Skeletal muscle tissue (tissue), 4 donors: ENCODE results near the gene RPS4Y2. TPM values are rescaled to one million over a fixed set of nuclear protein-coding genes. Genes with fewer than 3 reads are reported as not detected.

Source experiments
- H3K27ac ChIP-seq: one replicate; pipeline ENCODE4 v1.7.0; 2013; ENCODE audit warnings: mild to moderate bottlenecking, low read depth, low read length, inconsistent platforms
- H3K27me3 ChIP-seq, 3 donors: one replicate each; pipeline ENCODE4 v1.7.0; 2013; ENCODE audit warnings: low read length in 3 of 3; ENCODE audit not compliant: control insufficient read depth in 3 of 3, insufficient read depth in 3 of 3
- H3K36me3 ChIP-seq, 3 donors: one replicate each; pipeline ENCODE4 v1.7.0; 2013; ENCODE audit warnings: low read length in 3 of 3; ENCODE audit not compliant: control insufficient read depth in 3 of 3, insufficient read depth in 3 of 3
- H3K4me1 ChIP-seq, 3 donors: one replicate each; pipeline ENCODE4 v1.7.0; 2013; ENCODE audit warnings: low read length in 3 of 3, mild to moderate bottlenecking in 3 of 3; ENCODE audit not compliant: control insufficient read depth in 3 of 3, insufficient read depth in 3 of 3
- H3K4me3 ChIP-seq, 3 donors: one replicate each; pipeline ENCODE4 v1.7.0; 2013; ENCODE audit warnings: low read length in 3 of 3
- H3K9ac ChIP-seq, 3 donors: one replicate each; pipeline ENCODE4 v1.7.0; 2013; ENCODE audit warnings: low read length in 3 of 3, mild to moderate bottlenecking in 3 of 3, moderate library complexity in 2 of 3, low read depth in 1 of 3
- H3K9me3 ChIP-seq, 3 donors: one replicate each; pipeline ENCODE4 v1.7.0; 2013; ENCODE audit warnings: low read length in 3 of 3; ENCODE audit not compliant: control insufficient read depth in 3 of 3
- total RNA-seq: library from RNA; depleted of rRNA; stranded (reverse); fragments of >200 nt; gene quantifications from one replicate; pipeline ENCODE4 v1.2.3, GENCODE V29; 2014
- donor health status: Osteomylitis.

Gene RPS4Y2
- total RNA-seq, 1 donor from 2014 or later: not detected

GRCh38 chrY:20813459-20813858, 57.6 kb downstream of the RPS4Y2 start:
- Histone ChIP-seq H3K4me3 (no peak overlapping the region), H3K9ac (no peak overlapping the region), H3K9me3 (no peaks in the 10 kb centered on the region)

DNA sequence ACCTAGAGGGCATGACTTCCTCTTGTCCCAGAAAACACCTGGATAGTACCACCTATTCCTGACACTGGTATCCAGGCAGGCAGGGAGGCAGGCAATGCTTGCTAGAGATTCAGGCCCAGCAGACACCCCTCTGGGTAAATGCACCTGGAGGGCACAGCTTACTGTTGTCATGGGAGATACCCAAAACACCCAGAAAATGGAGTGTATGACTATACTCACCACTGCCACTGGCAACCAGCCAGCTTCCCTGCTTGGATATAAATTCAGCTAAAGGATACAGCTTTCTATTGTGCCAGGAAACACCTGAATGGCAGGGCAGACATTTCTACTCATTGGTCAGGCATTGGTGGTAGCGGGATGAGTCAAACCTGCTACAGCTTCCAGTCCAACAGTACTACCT, 58.9 kb downstream of the RPS4Y2 start:
- no peaks in the 10 kb centered on the region for H3K36me3 ChIP-seq
- H3K4me3 ChIP-seq: no peak overlapping the region
- no peaks in the 10 kb centered on the region for H3K9me3 ChIP-seq
- H3K4me1 ChIP-seq: no peaks in the 10 kb centered on the region
- no peaks in the 10 kb centered on the region for H3K27me3 ChIP-seq
- H3K27ac ChIP-seq: no peak overlapping the region
- H3K9ac ChIP-seq: no peak overlapping the region

More at GRCh38 chrY:20813459-20813858, 57.6 kb downstream of the RPS4Y2 start:
- H3K27ac ChIP-seq: no peak overlapping the region
- no peaks in the 10 kb centered on the region for H3K4me1 ChIP-seq
- no peaks in the 10 kb centered on the region for H3K27me3 ChIP-seq
- no peaks in the 10 kb centered on the region for H3K36me3 ChIP-seq

- H3K9ac ChIP-seq: no peak overlapping the region
- no peaks in the 10 kb centered on the region for H3K9me3 ChIP-seq
- H3K4me1 ChIP-seq: no peaks in the 10 kb centered on the region
- no peak overlapping the region for H3K27ac ChIP-seq
- H3K4me3 ChIP-seq: no peak overlapping the region
- H3K36me3 ChIP-seq: no peaks in the 10 kb centered on the region
- no peaks in the 10 kb centered on the region for H3K27me3 ChIP-seq
Observed at GRCh38 chrY:20817067-20817466, 61.2 kb downstream of the RPS4Y2 start.

Other genes starting within 250 kb of the RPS4Y2 start
- 50.6 TPM for gene EIF1AY, start 180.3 kb upstream of the RPS4Y2 start, total RNA-seq